Left ventricle myocardium superior (tissue), 1 donor: ENCODE measurements around the gene JMJD8. TPM values are rescaled to one million over a fixed set of nuclear protein-coding genes. Genes with fewer than 3 reads are reported as not detected.
A peak's percentile ranks its signal among the peaks of the same experiment; 100 is the strongest.
"Not testable (repeated sequence)": the region's sequence is repeated elsewhere in the genome, so short reads cannot be mapped to it uniquely, and the experiment has no call there.

Source experiments
- ATAC-seq: fragments of 200-7000 bp; cut with Tn5 transposase; one replicate; pipeline ENCODE4 v1.9.1; 2020; ENCODE audit warnings: mild to moderate bottlenecking, moderate library complexity
- DNase-seq: peaks from one replicate; pipeline ENCODE4 v3.0.0-alpha.2; 2020
- intact Hi-C: fragments of 100-400 bp; cut with micrococcal nuclease; formaldehyde crosslinking; loops from one replicate; pipeline ENCODE4 v1.11.0; 2022
- total RNA-seq: library from RNA; stranded (reverse); fragmentation: NEBNext Ultra II Directional; extraction: Animal tissue kit (Norgen Biotek cat#: 25700); gene quantifications from one replicate; pipeline ENCODE4 v1.2.1, GENCODE V29; 2021
- donor health status: DM: no; HTN: yes; CAD: no; lungs with severe emphysema.

Gene JMJD8
- total RNA-seq, 1 donor from 2014 or later: 49.0 TPM

DNA sequence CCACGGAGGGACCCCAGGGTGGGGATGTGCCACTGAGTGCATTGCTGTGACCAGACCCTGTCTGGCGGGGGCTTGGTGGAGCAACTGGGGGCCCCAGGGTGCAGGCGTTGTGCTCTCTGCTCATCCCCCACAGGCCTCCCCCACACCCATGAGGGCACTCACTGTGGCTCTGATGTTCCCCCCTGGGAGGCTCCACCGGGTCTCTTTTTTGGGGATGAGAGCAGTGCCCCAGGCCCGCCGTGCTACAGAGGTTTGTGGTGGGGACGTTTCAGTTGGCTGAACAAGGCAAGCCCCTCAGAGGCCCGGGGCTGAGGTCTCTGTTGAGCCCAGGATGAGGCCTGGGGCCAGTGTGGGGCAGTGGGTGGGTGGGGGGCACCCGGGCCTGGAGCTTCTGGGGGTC, 39.6 kb upstream of the JMJD8 start:
- intact Hi-C loops: no loop called here
- DNase-seq (no peak), ATAC-seq (no peak)

DNA sequence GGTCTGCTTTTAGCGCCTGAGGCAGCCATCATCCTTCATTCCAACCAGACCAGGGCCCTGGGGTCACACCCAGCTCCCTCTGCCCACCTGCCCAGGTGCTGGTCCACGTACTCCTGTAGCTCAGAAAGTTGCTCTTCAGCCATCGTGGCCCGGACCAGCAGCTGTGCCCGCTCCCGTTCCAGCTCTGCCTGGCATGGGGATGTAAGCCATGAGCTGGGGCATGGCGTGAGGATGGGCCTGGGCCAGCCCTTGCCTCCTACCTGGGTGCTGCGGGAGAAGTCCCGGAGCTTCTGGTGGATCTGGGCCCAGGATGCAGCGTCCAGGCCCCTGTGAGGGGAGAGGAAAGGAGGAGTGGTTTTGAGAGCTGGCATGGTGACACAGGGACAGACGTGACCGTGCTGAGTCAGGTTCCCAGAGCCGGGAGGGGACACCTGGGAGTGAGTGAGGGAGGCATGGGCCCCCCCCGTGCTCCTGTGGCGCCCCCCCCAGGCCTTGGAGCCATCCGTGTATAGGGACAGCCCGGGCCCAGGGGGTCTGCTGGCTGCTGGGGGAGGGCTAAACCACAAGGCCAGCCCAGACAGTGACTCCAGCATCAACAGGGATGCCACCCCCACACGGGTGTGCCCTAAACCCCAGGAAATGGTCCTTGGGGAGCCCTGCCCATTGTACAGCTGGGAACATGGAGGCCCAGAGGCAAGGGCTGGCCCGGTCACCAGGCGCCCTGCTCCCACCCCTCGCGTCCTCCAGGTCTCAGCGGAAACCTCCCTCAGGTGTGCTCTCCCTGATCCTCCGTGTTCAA, 38.9 kb upstream of the JMJD8 start:
- DNase-seq (no peak), ATAC-seq (no peak)
- intact Hi-C loops: no loop called here

DNA sequence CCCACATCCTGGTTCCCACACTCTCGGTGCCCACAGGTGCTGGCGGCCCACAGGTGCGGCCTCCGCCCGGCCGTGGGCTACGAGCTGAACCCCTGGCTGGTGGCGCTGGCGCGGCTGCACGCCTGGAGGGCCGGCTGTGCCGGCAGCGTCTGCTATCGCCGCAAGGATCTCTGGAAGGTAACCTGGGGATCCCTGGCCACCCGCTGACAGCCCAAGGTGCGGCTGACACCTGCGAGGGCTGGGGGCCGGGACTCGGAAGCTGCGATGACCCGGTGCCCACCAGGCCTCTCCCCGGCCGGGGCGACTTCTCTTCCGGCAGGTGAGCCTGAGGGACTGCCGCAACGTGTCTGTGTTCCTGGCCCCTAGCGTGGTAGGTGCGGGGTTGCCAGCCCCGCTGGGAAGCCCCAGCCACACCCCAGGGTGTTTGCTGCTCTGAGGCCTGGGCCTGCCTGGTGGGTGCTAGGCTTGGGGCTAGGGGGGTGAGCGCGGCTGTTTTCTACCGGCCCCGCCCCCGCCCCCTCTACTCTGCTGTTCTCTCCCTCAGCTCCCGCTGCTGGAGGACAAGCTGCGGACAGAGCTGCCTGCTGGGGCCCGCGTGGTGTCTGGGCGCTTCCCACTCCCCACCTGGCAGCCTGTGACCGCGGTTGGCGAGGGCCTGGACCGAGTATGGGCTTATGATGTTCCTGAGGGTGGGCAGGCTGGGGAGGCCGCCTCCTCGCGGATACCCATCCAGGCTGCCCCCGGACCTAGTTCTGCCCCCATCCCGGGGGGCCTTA, 37.8 kb upstream of the JMJD8 start:
- DNase-seq: no peak
- no peak for ATAC-seq
- intact Hi-C loops: no loop called here

DNA sequence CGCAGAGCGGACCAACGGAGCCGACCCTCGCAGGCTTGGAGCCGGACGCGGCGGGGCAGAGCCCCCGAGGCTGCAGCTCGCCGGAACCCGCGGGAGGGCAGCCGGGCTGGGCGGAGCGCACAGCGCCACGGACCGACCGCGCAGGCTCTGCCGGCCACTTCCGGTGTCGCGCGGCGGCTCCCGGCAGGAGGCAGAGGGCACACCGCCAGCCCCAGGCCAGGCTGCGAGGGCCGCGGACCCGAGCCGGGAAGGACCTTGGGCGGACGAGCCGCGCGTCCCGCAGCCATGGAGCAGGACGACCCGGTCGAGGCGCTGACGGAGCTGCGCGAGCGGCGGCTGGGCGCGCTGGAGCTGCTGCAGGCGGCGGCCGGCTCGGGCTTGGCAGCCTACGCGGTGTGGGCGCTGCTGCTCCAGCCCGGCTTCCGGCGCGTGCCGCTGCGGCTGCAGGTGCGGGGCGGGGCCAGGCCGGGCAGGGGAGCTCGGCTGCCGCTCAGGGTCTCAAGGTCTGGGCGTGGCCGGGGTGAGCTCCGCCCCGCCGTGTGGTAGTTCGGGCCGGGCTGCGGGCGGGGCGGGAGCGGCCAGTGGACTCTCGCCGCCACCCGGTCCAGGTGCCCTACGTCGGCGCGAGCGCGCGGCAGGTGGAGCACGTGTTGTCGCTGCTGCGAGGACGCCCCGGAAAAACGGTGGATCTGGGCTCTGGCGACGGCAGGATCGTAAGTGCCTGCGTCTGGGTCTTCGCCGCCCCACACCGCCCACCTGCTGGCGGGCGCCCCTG, 37.0 kb upstream of the JMJD8 start, which contains the start of gene ANTKMT:
Gene ANTKMT, plus strand, starts transcription at position 157 of the 775 bp plus-strand sequence. Its CDS starts 129 bp downstream, at position 286.
- intact Hi-C loops: no loop called here
- peak; percentile 90 for DNase-seq
- ATAC-seq: peak; percentile 90

DNA sequence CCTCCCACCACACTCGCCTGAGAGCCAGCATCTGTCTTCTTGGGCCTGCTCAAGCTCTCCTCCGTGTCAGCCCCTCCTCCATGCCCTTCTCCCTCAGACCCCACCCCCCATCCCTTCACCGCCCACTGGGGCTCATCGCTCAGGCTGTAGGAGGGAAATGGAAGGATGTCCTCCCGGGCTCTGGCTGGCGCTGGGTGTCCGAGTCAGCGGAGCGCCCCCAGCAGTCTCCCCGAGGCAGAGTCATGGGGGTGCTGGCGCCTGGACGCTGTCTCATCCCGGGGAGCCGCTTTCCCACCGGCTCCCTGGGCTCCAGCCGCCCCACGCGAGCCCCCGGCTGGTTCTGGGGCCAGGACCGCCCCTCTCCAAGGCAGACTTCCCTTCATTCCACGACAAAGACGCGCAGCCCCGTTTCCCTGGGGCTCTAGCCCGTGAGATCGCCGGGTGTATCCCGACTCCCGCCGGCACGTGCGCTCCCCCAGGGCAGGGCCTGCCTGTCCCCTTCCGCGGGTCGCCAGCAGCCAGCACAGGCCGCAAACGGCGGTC, 36.4 kb upstream of the JMJD8 start:
- intact Hi-C loops: no loop called here
- peak; percentile 62 for ATAC-seq
- DNase-seq: peak; percentile 57

DNA sequence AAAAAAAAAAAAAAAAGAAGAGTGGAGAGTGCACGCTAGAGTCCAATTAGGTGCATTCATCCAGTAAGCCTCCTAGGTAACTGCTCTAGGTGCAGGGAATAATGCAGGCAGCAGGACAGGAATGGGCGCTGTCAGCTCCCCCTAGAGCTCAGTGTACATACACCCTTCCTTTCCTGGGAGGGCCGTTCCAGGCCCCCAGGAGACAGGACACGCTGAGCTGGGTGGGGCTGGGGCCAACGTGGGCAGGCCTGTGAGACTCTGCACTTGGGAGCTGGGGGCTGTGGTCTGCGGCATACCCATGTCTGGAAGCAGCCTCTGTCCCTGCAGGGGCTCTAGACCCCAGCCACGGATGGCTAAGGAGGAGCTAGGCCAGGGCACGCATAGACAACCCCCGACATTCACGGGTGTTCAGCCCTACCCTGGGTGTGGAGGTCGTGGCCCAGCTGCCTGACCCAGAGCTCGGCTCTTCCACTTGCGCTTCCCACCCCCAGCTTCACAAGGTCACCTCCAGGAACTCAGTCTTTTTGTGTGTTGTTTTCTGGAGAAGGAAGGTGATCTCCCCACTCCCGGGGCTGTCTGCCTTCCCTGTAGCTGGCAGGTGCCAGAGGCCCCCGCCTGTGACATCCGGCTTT, 35.8 kb upstream of the JMJD8 start:
- intact Hi-C loops: no loop called here

DNA sequence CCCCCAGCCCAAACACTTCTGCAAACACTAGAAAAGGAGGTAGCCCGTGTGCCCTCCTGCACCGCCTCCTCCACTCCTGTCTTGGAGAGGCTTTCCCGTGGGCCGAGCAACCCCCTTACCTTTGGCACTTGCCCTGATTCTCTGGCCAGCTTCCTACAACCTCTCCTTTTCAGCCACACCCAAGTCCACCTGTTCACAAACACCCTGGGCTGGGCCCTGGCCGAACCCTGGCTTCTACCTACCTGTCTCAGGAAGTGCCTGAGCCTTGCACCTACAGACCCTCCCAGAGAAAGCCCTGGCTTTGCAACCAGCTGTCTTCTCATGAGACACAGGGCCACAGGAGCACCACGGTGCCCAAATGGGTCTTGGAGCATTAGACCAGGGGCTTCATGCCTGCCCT, 34.8 kb upstream of the JMJD8 start:
- ATAC-seq: no peak
- intact Hi-C loops: no loop called here
- DNase-seq: no peak

More for the DNA sequence above, 35.8 kb upstream of the JMJD8 start:
- no peak for ATAC-seq
- no peak for DNase-seq

DNA sequence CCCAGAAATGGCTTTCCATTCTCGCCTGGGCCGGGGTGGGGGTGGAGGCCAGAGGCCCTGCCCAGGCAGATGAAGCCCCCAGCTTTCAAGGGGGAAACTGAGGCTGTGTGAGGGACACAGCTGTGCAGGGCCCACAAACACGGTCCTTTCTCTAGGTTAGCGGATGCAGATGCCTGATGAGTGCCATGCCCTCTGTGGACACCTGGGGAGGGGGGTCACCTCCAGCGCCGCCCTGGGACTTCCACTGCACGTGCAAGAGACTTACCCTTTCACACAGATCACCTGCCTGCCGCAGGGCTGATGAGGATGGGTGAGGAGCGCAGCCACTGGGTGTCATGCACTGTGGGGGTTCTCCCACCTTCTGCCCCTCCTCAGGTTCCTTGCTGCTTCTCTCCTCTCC, 34.3 kb upstream of the JMJD8 start:
- intact Hi-C loops: no loop called here
- DNase-seq (no peak), ATAC-seq (no peak)

DNA sequence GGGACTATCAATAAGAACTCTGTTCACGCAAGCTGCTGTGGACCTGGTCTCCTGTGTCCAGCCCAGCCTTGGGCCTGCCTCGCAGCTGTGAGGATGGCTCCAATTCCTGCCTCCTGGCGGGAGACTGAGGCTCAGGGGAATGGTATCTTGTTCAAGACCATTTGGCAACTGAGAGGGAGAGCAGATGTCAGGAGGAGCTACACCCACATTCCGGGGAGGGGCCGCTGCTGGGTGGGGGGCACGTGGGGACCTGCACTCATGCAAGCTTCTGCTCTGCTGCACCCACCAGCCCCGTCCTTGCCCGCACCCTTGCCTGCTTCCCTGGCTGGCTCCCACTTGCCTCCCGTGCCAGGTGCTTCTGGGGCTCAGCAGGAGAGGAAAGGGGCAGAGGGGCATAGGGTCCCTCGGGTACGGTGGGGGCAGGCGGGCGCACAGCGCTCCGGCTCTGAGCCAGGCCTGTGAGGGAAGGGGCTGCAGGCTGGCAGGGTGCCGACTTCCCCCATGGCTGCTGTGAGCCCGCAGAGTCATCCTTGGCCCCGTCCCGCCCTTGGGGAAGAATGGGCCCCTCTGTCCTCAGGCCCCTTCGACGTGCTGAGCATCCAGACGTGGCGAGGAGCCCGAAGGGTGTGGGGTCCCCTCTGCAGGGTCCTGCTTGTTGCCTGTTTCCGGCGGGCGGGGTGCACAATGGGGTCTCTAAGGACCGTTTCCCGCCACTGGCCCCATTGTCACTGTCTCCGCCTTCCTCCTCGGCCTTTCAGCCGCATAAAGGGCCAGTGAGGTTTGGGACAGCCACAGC, 33.5 kb upstream of the JMJD8 start:
- DNase-seq (no peak), ATAC-seq (no peak)
- intact Hi-C loops: no loop called here

DNA sequence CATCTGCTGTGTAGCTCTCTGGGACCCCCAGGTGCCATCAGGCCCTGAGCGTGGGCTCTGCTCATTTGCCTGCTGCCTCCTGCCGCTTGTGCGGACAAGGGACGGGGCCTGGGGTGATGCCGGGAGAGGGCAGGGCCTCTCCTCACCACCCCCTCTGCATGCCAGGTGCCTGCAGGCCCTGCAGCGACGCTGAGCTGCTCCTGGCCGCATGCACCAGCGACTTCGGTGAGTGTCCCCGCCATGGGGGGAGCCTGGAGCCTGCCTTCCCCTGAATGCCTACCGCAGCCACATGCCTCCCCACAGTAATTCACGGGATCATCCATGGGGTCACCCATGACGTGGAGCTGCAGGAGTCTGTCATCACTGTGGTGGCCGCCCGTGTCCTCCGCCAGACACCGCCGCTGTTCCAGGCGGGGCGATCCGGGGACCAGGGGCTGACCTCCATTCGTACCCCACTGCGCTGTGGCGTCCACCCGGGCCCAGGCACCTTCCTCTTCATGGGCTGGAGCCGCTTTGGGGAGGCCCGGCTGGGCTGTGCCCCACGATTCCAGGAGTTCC, 32.7 kb upstream of the JMJD8 start:
- no peak for ATAC-seq
- DNase-seq: no peak
- intact Hi-C loops: no loop called here

DNA sequence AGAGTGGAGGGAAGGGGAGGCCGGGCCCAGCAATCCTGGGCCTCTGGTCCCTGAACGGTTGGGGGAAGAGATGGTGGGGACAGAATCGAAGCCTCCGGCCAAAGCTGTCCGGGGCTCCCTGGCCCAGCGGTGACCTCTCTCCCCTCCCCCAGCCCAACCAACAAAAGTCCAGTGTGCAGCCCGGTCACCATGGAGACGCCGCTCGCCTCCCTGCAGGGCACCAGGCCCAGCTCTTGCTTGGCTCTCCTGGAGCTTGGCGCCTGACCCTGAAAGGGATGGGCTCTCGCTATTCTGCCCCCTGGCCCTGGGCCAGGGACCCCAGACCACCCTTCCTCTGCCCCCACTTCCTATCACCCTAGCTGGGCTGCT, 32.0 kb upstream of the JMJD8 start:
- ATAC-seq (no peak), DNase-seq (no peak)
- intact Hi-C loops: no loop called here

DNA sequence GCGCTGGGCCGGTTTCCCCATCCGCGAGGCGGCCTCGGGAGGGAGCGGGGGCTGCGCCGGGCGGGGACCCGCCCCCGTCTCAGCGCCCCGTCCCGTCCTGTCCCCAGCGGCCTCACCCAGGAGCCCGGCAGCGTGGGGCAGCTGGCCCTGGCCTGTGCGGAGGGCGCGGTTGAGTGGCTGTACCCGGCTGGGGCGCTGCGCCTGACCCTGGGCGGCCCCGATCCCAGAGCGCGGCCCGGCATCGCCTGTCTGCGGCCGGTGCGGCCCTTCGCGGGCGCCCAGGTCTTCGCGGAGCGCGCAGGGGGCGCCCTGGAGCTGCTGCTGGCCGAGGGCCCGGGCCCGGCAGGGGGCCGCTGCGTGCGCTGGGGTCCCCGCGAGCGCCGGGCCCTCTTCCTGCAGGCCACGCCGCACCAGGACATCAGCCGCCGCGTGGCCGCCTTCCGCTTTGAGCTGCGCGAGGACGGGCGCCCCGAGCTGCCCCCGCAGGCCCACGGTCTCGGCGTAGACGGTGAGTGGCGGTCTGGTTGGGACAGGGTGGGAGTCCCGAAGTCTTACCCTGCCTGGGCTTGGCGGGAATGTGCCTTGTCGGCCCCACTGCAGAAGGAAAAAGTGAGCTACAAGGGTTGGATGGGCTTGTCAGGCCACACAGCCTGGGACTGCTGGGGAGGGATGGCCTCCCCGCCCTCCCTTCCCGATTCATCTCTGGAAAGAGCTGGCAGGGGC, 31.5 kb upstream of the JMJD8 start:
- DNase-seq (no peak), ATAC-seq (no peak)
- intact Hi-C loops: no loop called here

DNA sequence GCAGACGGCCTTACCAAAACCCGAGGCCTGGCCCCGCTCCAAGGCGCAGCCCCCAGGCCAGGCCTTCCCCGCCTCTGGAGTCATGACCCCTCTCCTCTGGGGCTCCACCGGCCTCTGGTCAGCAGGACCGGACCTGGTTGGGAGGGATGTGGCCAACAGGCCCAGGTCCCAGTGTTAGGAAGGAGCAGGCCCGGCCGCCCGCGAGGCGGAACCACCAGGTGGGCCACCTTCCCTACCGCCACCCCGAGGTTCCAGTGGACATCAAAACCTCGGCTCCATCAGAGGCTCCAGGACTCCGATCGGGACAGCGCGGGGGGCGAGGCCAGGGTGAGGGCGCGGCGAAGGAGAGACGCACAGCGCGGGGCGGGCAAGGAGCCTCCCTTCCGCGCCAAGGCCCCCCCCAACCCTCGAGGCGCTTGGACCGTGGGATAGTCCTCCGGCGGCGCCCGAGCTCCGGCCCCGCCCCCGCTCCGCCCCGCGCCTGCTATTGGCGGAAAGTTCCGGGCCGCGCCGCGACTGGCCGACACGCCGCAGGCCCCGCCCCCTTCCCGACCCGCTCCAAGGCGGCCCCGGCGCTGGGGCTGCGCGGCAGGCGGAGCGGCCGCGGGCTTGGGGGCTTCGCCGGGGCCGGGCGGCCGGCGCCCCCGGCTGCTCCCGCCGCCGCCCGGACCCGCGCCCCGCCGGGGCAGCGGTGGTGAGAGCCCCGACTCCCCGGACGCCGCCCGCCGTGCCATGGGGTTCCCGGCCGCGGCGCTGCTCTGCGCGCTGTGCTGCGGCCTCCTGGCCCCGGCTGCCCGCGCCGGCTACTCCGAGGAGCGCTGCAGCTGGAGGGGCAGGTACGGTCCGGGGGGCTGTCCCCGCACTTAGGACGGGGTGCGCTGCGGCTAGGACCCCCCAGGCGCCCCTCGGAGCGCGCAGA, 30.7 kb upstream of the JMJD8 start, which contains the start of gene METRN:
Gene METRN, plus strand, starts transcription at position 561 of the 919 bp plus-strand sequence. Its CDS starts 172 bp downstream, at position 733.
- DNase-seq: peak; percentile 98
- intact Hi-C loops: no loop called here
- peak; percentile 90 for ATAC-seq

DNA sequence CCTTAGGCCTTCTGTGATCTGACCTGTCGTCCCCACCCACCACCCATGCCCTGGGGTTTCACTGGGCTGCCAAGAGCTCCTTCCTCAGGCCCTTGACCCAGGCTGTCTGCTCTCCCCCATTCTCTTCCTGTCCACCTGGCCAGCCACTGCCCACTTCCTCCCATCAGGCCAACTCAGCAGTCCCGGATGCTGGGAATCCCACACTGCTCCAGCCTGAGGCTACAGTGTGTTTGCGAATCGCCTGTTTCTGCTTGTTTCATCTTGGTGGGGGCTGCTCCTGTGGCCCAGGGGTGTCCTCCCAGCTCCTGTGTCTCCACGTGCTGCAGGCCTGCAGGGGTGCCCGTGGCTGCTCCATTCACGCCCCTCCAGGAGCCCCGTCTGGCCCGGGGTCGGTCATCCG, 29.9 kb upstream of the JMJD8 start:
- ATAC-seq (no peak), DNase-seq (no peak)
- intact Hi-C loops: no loop called here

DNA sequence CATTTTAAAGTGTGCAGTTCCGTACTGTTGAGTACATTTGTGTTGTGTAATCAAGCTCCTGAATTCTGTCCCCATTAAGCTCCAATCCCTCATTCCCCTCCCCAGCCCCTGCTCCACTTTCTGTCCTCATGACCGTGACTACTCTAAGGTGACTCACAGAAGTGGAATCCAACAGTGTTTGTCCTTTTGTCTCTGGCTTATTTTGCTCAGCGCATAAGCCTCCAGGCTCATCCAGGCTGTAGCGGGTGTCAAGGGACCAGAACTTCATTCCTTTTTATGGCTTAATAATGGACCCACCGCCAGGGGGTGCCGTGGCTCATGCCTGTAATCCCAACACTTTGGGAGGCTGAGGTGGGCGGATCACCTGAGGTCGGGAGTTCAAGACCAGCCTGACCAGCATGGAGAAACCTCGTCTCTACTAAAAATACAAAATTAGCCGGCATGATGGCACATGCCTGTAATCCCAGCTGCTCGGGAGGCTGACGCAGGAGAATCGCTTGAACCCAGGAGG, 28.7 kb upstream of the JMJD8 start:
- intact Hi-C loops, ATAC-seq, DNase-seq: not testable (repeated sequence)
